Airway epithelial cell (primary cell): ENCODE measurements around the gene NCF1. TPM values are rescaled to one million over a fixed set of nuclear protein-coding genes. Genes with fewer than 3 reads are reported as not detected.

ENCODE experiments used
- total RNA-seq: library from RNA; depleted of rRNA; stranded (reverse); fragments of >200 nt; gene quantifications from 2 replicates; pipeline ENCODE4 v1.2.3, GENCODE V29; 2015

NCF1 gene
- total RNA-seq, result 2.1 and 2.7 TPM in 2 replicates

DNA sequence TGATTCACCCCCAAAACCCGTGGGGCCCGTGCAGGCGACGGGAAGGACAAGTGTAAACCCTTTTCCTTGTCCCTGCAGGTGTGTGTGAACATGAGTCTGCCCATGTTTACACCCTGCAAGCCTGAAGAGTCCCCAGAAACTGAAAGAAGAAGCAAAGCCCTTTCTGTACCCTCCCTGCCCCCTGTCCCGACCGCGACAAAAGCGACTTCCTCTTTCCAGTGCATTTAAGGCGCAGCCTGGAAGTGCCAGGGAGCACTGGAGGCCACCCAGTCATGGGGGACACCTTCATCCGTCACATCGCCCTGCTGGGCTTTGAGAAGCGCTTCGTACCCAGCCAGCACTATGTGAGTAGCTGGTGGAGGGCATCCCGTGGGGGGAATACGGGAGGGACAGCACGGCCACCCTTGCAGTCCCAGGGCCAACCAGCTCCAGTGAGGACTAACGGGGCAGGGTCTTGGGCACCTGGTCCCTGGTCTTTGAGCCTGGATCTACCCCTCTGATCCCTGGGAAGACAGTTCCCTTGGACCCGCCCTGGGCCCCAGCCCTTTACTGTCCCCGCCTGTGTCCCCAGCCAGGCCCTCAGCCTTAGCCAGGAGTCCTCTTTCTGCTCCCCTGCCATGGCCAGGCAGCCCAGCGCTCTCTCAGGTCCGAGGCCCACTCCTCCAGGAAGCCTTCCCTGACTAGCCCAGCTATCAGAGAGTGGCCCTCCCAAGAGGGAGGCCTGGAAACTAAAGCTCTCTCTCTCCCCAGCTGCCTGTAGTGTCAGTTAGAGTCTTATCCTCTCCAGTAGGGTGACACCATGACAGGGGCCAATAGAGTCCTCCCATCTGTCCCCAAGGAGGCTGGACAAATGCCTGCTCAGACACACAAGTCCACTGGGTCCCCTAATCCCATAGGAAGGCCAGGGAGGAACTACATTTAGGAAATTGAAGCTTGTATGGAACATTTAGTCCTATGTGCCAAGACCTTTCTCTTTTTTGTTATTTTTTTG is at the start of gene NCF1:
Gene NCF1, plus strand, starts transcription at position 252 of the 991 bp plus-strand sequence. Its CDS starts 21 bp downstream, at position 273.

Other genes with a start within 250 kb of the NCF1 start
- gene GTF2I, start 116.3 kb upstream of the NCF1 start, total RNA-seq, result 104 and 108 TPM in 2 replicates
- gene GTF2IRD2, start 77.6 kb downstream of the NCF1 start, total RNA-seq, result 3.7 and 5.9 TPM in 2 replicates
- 6.3 and 7.3 TPM in 2 replicates for gene CASTOR2, start 190.7 kb downstream of the NCF1 start, total RNA-seq